Suprapubic skin (tissue), 4 donors: ENCODE measurements around the gene LCT.

Experiments used
- CTCF ChIP-seq, 2 donors: fragments of 200-600 bp in 1 of 2; fragments of 450-650 bp in 1 of 2; sonication (generic) in 1 of 2; IDR thresholded peaks; one replicate each; pipeline ENCODE4 v1.5.1; 2016 to 2019; ENCODE audit warnings: antibody characterized with exemption in 2 of 2, mild to moderate bottlenecking in 1 of 2, moderate library complexity in 1 of 2
- POLR2A ChIP-seq, 2 donors: fragments of 450-650 bp; IDR thresholded peaks; one replicate each; pipeline ENCODE4 v1.6.1; 2017; ENCODE audit warnings: antibody characterized with exemption in 2 of 2, mild to moderate bottlenecking in 2 of 2, moderate library complexity in 2 of 2
- POLR2AphosphoS5 ChIP-seq, 3 donors: sonication (generic); formaldehyde crosslinking; IDR thresholded peaks; one replicate each; pipeline ENCODE4 v1.6.1; 2017; ENCODE audit warnings: antibody characterized with exemption in 3 of 3

GRCh38 chr2:135822855-135823254 lies 14.1 kb downstream of the LCT start:
- no peak for TF ChIP-seq CTCF (IDR thresholded peaks at IDR 0.05)
- TF ChIP-seq POLR2A (IDR thresholded peaks at IDR 0.05): no peak
- TF ChIP-seq POLR2AphosphoS5 (IDR thresholded peaks at IDR 0.05): no peak
